NCI-H1417 treated with DMSO at 0.1 percent for 48 hours (cell line): ENCODE data around the gene SKAP1.
"Not testable (repeated sequence)": the region's sequence is repeated elsewhere in the genome, so short reads cannot be mapped to it uniquely, and the experiment has no call there.

Experiments
- DNase-seq: peaks from one replicate; lab custom pipeline; 2025; lab: John Stamatoyannopoulos, UW

Gene SKAP1

DNA sequence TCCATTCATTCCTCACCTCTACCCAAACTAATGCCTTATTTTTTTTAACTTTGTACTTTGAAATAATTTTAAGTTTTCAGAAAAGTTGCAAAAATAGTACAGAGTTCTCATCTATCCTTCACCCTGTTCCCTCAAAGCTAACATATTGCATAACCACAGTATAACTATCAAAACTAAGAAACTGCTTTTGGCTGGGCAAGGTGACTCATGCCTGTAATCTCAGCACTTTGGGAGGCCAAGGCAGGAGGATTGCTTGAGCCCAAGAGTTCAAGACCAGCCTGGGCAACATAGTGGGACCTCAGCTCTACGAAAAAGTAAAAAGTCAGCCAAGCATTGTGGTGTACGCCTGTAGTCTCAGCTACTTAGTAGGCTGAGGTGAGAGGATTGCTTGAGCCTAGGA lies 147.7 kb downstream of the SKAP1 start:
- DNase-seq, result no peak

DNA sequence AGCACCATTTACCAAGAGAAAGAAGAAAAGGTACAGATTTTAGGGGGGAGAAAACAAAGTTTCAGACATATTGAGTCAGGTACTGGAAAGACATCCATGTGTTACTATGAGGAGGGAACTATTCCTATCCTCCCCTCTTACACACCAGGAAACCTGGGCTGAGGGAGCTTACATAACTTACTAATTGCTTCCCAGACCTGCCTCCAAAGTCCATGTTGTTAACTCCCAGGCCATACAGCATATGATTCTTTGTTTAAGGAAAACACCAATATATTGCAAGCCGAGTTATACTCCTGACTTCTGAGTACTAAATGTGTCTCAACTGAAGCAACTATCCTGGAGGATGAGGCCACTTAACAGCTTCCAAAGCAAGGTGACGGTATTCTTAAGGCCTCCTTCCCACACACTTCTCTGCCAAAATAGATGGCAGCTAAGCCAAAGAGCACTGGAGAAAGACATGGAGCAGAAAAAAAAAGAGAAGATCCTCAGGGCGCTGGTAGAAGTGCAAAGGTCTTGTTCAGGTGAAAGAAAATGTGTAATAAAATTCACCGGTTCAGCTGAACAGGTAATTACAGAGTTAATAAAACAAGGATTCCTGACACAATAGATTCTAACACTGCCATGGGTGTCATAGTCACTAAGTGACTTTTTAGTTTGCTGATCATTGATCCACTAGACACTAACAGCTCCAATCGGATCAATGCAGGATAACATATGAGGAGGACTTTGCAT lies 151.1 kb downstream of the SKAP1 start:
- DNase-seq, result no peak

DNA sequence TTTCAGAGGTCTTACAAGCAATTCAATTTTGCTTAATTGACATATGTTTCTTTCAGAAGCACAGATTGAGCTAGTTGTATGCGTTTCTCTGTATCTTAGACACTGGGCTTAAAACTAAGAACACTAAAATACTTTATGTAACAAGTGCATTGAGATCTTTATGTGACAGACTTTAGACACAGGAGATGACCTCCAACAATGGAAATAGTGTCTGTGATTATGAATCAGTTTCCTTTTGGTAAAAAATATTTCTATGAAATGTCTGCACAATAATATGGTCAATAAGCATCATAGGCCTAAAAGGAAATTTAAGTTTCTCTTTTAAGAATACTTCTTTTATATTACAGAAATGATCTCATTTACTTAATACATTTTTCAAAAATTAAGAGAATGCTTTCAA lies 153.2 kb downstream of the SKAP1 start:
- DNase-seq, result no peak

DNA sequence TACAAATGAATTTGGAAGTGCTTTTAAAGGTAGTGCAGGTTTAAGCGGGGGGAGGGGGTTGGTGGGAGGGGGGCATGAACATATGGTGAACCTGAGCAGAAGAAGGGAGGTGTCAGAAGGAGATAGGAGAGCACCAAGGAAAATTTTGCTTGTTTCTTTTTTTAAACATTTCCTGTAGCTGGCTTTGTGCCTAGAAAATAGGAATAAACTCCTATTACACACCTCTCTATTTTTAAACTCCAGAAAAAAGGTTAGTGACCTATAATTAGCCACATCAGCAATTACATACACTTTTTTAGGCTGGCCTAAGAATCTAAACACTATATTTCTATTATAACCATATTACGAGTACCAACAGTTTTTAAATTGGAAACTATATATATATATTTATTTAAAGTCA lies 159.1 kb downstream of the SKAP1 start:
- no peak for DNase-seq

DNA sequence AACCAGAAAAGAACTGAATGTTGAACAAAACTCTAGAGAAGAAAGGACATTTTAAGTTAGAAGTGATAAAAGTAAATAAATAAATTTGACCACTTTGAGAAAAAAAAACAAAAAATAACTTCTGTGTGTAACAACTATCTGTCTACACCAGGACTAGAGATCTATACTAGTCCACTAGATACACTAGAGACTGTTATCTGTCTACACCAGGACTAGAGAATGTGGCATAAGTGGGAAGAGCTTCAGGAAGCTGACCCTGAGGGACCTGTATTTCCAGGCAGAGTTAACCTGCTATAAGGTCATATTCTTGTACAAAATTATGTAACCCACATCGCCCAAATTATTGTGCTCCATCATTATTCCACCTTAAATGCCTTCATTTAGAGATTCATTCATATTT lies 160.8 kb downstream of the SKAP1 start:
- DNase-seq, result no peak

DNA sequence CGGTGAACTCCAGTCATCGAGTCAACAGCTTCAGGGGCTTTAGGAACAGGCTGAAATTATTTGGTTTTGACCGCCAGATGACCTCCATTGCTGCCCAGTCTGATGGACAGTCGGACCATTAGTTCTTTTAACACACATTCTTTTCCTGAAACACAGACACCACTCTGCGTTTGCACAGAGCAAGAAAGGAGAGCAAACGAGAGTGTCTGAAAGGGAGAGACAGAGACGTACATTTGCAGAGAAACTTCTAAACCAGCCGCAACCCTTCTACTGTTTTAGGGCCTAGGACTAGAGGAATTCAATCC lies 166.3 kb downstream of the SKAP1 start:
- DNase-seq, result no peak

DNA sequence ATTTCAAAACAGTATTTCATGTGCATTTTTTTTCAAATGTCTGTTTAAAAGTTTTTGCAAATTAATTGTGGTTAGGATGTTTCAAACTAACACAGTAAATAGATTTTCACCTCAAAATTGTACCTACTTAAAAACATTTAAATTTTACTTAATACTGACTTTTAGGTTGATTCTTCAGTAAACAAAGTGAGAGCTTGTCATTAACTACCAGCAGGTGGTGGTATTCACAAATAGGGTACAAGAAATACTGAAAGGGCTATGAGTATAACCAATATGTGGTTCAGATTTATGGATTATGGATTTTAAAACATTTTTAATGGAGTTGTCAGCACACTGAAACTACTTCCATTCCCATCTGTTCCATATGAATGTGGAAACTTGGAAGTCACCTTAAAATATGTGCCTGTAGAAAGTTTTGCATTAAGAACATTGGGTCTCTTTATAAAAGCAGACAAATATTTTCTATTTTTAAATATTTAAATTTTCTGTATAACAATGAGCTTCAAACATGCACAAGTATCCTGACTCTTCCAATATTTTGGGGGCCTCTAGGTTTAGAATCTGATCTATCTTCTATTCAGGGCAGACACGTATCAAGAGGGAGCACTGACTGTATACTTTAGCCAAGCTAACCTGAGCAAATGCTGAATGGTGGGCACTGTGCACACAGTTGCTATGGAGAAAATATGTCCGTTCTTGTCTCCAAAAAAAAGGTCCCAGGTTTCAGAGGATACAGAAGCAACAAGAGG lies 166.9 kb downstream of the SKAP1 start:
- no peak for DNase-seq

DNA sequence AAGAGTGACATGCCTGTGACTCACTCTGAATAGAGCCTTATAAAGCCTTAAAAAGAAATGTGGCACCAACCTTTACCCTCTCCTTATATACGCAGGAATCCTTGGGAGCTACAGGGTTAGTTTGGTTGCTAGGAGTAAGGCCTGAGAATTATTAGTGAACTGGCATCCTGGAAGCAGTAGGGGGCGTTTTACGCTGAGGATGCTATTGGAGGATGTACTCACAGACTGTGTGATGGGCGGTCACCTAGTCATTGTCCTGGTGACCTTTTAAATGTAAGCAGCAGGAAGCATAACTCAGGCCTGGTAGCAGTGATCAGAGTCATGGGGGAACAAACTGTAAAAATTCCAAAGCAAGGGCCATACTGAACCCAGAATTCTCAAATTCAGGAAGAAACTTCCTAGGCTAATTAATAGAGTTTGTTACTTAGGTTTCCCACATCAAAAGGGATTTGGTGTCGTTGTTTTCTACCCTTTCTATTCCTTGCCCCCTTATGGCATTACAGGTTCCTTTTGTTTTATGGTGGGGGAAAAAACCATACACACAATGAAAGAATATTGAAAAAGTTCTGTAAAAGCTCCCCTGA lies 168.6 kb downstream of the SKAP1 start:
- DNase-seq, result no peak

DNA sequence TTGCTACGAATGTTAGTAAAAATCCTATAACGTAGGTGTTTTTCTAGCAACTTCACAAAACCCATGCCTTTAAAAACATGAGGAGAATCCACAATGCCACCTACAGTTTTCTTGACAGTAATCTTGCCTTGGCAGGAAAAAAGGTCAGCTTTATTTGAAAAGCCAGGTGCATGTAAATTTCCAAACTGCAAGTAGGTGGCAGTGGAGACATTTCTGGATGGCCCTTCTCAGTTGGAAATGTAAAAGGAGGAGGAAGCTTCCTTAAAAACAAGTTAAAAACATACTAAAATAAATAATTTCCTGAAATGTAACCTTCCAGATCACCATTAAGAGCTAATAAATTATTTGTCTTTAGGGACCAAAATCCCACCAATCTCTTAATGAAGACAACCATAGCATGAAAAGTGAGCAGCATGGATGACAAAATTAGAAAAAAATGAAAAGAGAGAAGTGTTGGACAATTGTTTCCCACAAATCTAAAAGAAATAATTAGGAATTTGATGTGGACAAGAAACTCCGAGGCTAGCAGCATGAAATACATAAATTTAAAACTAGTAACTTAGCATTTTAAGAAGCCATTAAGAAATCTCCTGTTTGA lies 170.2 kb downstream of the SKAP1 start:
- DNase-seq, result peak; percentile 35

DNA sequence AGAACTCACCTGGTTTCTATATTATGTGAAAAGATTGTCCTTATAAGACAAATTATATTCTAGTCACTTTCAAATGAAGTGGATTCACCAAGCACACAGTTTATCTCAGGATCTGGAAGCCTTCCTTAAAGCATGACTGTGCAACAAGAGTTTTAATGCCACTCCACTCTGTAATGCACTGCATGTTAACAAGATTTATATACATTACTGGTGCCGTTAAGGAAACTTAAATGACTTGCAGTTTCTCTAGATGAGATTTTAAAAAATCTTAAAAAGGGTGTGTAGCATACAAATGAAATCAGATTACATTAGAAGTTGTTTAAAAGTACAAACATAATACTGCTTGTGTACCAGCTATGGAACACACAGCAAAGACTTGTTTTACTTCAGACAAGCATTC lies 171.7 kb downstream of the SKAP1 start:
- no peak for DNase-seq

DNA sequence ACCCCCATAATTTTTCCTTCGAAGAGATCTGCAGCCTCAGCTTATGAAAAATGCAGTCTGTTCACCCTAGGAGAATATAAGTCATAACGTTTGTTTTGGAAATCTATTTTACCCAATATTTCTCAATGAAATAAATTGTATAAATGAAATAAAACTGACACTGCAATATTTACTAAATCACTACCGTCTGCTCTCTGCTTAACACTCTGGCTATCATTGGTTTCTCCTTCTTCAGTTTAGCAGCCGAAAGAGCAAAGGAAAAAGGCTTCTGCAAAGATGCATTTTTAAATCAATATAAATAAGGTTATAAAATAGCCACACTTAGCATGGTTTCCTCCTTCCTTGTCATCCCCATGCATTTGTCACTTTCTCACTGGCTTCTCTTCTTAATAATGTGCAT lies 174.3 kb downstream of the SKAP1 start:
- no peak for DNase-seq

DNA sequence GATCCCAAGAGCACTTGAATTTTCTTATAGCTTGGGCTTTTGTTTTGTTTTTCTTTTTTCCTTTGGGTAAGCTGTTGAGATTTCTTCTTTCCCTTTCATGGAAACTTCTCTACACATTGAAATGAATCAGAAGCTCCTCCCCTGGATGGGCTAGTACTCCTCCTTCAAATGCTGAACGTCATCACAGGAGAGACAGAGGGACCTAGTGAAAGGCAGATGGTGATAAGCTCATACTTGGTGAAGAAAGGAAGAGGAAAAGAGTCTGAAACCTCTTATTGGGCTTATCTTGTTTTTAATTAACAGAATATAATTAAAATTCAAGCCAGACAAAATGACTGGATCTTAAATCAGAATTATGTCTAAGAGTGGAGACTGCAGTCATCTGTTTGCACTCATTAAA lies 175.1 kb downstream of the SKAP1 start:
- no peak for DNase-seq

DNA sequence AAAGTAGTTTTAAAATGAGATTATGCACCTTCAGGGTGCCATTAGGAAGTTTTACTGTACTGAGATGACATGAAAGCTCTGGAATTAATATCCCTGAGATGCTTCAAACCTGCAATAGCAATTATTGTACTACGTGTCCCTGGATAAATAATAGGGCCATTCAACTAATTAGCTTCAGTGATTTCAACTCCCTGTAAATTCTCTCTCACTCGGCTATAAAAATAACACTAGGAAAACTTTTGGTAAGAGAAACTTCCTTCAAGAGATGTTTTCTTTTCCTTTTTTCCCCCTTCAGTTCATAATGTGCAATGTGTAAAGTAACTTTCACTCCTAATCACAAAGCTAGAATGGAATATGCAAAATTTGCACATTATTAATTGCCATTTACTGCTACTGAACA lies 176.0 kb downstream of the SKAP1 start:
- DNase-seq, result no peak

DNA sequence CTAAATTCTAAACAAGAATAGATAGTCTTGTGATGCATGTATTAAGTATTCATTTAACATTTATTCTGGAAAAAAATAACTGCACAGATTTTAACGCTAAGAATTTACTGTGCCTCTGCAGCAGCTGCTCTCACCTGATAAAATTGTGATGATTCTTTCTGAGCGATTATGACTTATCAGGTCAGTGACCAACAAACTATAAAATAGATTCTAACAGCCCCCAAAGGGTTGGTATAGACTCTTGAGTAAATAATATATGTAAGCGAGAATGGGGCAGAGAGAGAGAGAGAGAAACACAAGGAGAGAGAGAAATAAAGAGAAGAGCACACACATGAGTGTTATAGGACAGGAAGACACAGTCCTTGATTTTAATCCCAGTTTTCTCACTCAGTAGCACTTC lies 178.1 kb downstream of the SKAP1 start:
- DNase-seq, result no peak

DNA sequence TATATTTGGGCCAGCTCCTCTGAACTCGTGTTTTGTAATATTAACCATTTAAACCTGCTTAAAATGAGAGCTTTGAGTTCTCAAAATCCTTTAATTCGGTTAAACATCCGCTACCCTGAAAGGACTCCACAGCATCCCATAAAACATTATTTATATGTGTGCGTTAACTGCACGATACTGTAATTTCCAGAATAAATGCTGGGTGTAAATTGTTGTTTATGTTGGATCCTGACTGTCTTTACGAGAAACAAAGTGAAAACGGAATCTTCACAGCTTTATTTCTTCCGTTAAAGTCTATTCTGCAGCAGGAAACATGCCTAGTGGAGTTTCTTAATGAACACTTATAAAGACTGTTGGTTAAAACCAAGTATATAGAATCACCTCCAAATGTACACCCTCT lies 179.1 kb downstream of the SKAP1 start:
- DNase-seq, result no peak

DNA sequence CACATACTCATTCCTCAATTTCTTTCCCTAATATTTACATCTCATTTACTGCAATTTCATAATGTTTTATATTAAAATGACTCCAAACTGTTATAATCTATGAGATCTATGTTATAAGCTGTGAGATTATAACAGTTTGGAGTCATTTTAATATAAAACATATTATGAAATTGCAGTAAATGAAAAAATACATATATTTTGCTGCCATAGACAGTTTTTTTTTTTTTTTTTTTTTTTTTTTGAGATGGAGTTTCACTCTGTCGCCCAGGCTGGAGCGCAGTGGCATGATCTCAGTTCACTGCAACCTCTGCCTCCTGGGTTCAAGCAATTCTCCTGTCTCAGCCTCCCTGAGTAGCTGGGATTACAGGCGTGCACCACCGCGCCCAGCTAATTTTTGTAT lies 180.0 kb downstream of the SKAP1 start:
- DNase-seq, result not testable (repeated sequence)

DNA sequence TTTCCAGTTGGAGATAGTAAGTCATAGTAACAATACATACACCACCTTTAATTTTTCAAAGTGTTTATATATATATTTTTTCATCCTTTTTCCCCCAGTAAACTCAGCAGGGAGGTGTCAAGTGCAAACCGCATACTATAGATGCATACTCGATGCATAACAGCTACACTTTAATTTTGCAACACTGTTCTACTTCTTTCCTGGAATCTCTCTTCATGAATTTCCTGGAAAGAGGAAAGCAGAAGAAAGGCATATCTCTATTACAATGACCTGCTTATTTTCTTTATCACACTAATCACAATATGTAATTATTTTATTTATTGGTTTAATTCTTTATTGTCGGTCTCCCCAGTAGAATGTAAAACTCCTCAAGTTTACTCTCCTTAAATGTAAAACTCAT lies 182.4 kb downstream of the SKAP1 start:
- DNase-seq, result no peak

DNA sequence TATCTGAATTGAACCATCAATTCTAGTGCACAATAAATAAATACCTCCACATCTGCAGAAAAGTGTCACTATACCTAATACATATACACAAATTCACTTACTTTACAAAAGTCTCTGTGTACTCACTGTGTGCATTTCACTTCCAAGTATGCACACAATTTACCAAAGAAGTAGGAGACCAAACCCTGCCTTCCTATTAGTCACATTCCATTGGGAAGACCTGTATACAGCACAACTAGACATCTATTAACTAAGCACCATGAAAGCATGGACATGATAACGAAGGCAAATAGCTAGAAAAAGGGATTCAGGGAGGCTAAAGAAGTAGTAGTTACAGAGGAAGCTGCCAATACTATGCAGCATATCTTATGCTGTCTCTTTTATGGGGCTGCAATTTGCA lies 183.0 kb downstream of the SKAP1 start:
- no peak for DNase-seq

DNA sequence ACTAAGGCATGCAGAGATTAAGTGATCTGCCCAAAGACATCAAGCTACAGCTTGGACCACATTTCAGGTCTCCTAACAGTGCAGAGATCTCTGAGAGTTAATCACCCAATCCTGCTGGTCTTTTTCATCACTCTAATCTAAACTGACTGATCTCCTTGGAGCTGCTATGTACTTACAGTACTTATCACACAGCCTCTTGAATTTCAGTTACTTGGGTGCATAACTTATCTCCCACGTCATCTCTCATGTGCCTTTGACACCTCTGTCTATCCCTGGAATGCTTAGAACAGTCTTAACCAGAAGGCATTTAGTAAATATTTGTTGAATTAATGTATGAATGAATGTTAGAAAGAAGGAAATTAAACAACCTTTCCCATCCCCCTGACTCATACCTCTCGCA lies 183.4 kb downstream of the SKAP1 start:
- DNase-seq, result no peak

DNA sequence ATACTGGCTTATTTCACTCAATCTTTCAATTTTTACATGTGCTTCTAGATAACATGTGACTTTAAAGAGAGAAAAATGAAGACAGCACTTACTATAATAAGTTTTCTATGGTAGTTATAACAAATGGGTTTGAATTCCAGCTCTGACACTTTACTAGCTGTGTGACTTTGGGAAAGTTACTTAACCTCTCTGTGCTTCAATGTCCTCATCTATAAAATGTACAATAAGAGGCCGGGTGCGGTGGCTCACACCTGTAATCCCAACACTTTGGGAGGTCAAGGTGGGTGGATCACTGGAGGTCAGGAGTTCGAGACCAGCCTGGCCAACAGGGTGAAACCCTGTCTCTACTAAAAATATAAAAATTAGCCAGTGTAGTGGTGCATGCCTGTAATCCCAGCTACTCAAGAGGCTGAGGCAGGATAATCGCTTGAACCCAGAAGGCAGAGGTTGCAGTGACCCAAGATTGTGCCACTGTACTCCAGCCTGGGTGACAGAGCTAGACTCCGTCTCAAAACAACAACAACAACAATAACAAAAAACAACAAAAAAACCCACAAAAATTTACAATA lies 184.5 kb downstream of the SKAP1 start:
- not testable (repeated sequence) for DNase-seq

DNA sequence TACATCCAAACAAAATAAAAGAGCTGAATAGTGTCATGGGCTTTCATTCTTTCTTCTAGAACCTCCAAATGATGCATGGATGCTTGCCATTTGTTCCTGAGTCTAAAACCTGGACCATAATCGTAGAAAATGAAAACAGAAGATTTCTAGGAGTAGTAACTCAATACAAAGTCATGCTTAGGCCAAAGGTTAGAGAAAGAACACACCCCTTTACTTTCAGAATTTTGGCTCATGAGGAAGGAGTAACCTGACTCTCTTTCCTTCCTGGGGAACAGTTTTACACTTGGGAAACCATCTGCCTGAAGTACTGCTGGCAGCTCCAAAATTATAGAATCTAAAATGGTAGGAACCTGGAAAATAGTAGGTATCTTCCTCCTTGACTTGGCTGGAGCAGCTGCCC lies 185.2 kb downstream of the SKAP1 start:
- DNase-seq, result no peak

DNA sequence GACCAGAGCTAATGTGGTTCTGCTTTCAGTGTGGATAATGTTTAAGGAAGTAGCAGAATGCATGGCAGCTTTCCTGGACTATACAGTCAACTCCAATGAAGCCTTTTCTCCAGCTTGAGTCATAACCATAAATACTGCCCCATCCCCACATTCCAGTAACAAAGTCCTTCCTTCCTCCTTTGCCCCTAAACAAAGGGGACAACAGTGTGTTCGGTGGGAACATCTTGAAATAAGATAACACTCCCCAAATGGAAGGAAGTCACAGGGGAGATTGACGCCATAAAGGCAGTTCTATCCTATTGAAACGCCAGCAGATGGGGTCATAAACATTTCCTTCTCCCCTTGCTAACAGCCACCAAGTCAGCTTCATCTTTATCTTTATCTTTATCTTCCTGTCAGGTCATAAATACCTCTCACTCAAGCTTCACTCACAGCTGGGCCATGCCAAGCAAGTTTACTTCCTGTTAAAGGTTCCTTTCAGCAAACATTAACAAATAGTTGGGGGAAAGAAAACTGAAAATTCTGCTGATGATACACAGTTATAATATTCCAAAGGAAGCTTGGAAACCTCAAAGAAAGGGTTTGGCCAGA lies 185.8 kb downstream of the SKAP1 start:
- DNase-seq, result no peak
